HG02973 (cell line): ENCODE results near the gene SLC9A6.
"Not testable (repeated sequence)": the region's sequence is repeated elsewhere in the genome, so short reads cannot be mapped to it uniquely, and the experiment has no call there.

Experiments used
- ATAC-seq: cut with Tn5 transposase; IDR thresholded peaks from one replicate; pipeline ENCODE4 v1.9.1; 2021; ENCODE audit warnings: moderate library complexity; ENCODE audit not compliant: unreplicated experiment

The SLC9A6 gene

GRCh38 chrX:136061286-136061685 is 76.1 kb downstream of the SLC9A6 start:
- ATAC-seq, result no peak

GRCh38 chrX:136061696-136062095 is 76.5 kb downstream of the SLC9A6 start:
- no peak for ATAC-seq

DNA sequence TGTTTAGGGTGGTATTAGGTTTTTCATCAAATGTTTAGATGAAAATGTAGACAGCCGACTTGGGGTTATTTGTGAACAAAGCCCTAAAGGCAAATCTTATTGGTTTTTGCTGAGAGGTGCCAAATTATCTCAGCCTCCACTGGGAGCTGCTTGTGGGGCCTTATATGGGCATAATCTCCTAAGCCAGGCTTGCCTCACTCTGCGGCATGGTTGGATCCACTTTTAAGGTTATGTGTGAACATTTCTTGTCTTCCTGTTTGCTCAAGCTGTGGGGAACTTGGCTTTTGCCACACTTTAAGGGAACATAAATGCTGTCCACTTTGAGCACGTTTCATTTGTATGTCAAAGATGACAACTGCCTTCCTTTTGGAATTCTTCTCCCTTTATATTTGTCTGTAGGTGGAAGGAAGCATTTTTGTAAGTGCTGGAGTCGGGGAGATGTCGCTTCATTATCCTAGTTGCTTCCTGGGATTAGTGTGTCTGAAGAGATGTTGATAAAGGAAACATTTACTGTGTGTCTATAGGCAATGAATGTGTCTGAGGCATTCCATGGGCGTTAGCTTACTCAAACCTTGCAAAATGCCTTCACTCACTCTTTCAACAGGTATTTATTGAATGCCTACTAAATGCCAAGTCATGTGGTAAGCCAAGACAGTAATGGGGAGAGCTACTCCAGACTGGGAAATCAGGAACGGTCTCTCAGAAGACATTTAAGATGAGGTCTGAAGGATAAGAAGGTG is 78.3 kb downstream of the SLC9A6 start:
- ATAC-seq, result no peak

DNA sequence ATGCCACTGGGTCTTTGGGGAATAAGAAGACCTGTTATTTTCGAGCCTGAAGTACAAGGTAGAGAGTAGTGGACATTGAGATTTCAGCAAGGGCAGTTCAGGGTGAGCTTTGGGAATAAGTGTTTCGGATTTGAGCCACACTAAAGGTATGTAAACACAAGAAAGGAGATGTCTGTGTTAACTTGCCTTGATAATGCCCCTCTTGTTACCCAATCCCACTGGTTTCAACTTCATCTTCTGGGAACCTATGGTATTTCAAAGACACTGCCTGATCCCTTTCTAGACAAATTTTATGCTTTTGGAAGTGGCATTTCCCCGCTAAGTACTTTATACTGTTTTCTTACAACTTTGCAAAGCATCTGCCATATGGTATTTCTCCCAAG is 79.4 kb downstream of the SLC9A6 start:
- ATAC-seq, result no peak

- ATAC-seq, result no peak
These were observed 79.9 kb downstream of the SLC9A6 start for GRCh38 chrX:136065044-136065671.

- no peak for ATAC-seq
These were observed 81.9 kb downstream of the SLC9A6 start for GRCh38 chrX:136067097-136067496.

GRCh38 chrX:136067966-136068365 is 82.7 kb downstream of the SLC9A6 start:
- ATAC-seq, result no peak

DNA sequence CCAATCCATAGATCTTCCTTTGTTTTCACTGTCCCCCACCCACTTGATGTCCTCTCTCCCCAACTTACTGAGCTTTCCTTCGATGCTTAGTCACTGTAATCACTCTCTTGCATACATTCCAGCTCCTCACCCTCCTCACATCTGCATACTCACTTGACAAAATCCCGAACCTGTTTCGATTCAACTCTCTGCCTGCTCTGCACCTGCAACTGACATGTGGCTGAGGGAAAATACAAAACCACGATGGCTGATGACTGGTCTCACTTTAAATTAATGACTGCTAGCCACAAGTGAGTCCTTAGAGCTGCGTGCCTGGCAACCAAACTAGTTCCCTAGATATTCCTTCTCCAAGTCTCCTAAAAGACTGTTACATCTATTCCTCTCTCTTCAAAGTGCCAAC is 91.7 kb downstream of the SLC9A6 start:
- ATAC-seq, result no peak

DNA sequence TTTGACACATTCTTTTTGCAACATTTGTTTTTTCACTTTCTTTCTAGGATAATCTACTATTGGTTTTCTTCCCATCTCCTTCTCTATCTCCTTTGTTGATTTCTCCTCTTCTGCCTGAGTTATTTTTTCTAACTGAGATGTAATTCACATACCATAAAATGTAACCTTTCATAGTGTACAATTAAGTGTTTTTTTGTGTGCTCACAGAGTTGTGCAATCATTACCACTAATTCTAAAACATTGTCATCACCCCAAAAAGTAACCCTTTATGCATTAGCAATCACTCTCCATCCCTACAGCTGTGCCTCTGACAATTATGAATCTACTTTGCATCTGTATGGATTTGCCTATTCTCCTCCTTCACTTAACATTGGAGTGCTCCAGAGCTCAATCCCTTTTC is 95.5 kb downstream of the SLC9A6 start:
- no peak for ATAC-seq

DNA sequence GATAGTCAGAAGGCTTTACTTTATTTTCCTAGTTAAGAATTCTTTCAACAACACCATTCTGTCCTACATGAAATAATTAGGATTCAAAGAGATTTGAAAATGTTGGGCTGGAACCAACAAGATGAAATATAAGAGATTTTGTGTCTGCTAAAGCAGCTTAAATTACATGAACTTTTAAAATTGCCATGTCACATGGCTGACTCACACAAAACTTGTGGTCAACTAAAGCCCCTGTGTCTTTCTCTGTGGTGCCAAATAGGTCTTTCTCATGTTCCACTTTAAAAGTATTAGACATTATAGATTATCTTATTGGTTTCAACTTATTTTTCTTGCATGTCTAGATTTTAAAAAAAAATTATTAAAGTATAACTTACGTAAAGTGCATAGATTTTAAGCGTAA is 101.3 kb downstream of the SLC9A6 start:
- no peak for ATAC-seq

GRCh38 chrX:136091898-136092297 is 106.7 kb downstream of the SLC9A6 start:
- not testable (repeated sequence) for ATAC-seq

DNA sequence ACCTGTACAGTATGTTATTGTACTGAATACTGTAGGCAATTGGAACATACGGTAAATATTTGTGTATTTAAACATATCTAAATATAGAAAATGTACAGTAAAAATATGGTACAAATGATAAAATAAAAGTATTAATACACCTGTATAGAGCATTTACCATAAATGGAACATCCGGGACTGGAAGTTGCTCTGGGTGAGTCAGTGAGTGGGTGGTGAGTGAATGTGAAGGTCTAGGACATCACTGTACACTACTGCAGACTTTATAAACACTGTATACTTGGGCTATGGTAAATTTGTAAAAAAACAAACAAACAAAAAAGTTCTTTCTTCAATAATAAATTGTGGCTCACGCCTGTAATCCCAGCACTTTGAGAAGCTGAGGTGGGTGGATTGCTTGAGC is 109.7 kb downstream of the SLC9A6 start:
- no peak for ATAC-seq
